ENCODE data around the gene ZNF532. TPM values are rescaled to one million over a fixed set of nuclear protein-coding genes. Genes with fewer than 3 reads are reported as not detected.

ZNF532 gene
- total RNA-seq, 5 donors from 2014 or later (not counting 1 experiment from before 2014, with no cell fraction given) = 5.0 to 14.2 (median 7.8) TPM

GRCh38 chr18:58922995-58923394 is 58.3 kb downstream of the ZNF532 start:
- no peaks in the 10 kb centered on the region for H3K9me3 ChIP-seq
- Mint-ChIP-seq H3K4me3 (no peak overlapping the region), H3K4me1 (no peaks in the 10 kb centered on the region), H3K36me3 (peaks cover 3% of the 10 kb centered on the region), H3K27me3 (peaks cover 9 to 28% of the 10 kb centered on the region in 2 donors), H3K27ac (no peak overlapping the region), H3K9me3 (peaks cover 5 to 11% (median 10%) of the 10 kb centered on the region in 3 donors)
- no peak overlapping the region for H3K4me3 ChIP-seq (ENCODE audit: control insufficient read depth in 1 of 2, extremely low read depth in 1 of 2, low read length in 1 of 2)
- POLR2A ChIA-PET = no interaction called here
- ATAC-seq (replicated peaks in 1 of 4) (no peak), DNase-seq (no peak)
- H3K4me1 ChIP-seq (ENCODE audit: control insufficient read depth in 1 of 2, extremely low read depth in 1 of 2, insufficient read depth in 2 of 2, low read length in 2 of 2) = no peaks in the 10 kb centered on the region
- CTCF ChIA-PET = no interaction called here
- peaks cover 0 to 8% of the 10 kb centered on the region in 2 experiments for H3K27me3 ChIP-seq (replicated peaks in 1 of 2; ENCODE audit: control insufficient read depth in 2 of 2, extremely low read depth in 1 of 2, insufficient read depth in 2 of 2, low read length in 1 of 2)
- WGBS (ENCODE audit: insufficient coverage) = 81% methylated on average over 10 of the region's 10 CpGs
- H3K36me3 ChIP-seq (ENCODE audit: control insufficient read depth in 2 of 2, extremely low read depth in 1 of 2, insufficient read depth in 1 of 2, low read length in 1 of 2) = no peaks in the 10 kb centered on the region
- H3K27ac ChIP-seq (ENCODE audit: low read length) = no peak overlapping the region

DNA sequence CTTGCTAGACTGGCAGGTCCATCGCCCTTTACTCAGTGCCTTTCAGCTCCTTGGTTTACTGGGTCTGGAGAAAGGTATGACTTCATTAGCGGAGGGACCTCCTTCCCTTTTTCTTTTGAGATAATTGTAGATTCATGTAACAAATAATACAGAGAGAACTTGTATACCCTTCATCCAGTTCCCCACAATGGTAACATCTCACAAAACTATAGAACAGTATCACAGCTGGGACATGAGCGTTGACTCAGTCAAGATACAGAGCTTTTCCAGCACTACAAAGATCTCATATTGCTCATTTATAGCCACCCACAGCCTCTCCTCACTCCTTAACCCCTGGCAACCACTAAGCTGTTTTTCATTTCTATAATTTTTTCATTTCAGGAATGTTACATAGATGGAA is 59.8 kb downstream of the ZNF532 start:
- no peak overlapping the region for H3K4me3 Mint-ChIP-seq
- ChIA-PET POLR2A (no interaction called here), CTCF (interaction anchor here in 1 of 2 donors (0.5 to 0.7 kb wide), 2 partner anchors 143 to 476 kb away, joined by 3 read pairs; no protein-coding TSS in a partner anchor)
- Histone ChIP-seq H3K4me3 (ENCODE audit: control insufficient read depth in 1 of 2, extremely low read depth in 1 of 2, low read length in 1 of 2) (no peak overlapping the region), H3K36me3 (ENCODE audit: control insufficient read depth in 2 of 2, extremely low read depth in 1 of 2, insufficient read depth in 1 of 2, low read length in 1 of 2) (no peaks in the 10 kb centered on the region), H3K9me3 (no peaks in the 10 kb centered on the region), H3K27ac (ENCODE audit: low read length) (no peak overlapping the region), H3K4me1 (ENCODE audit: control insufficient read depth in 1 of 2, extremely low read depth in 1 of 2, insufficient read depth in 2 of 2, low read length in 2 of 2) (no peaks in the 10 kb centered on the region), H3K27me3 (replicated peaks in 1 of 2; ENCODE audit: control insufficient read depth in 2 of 2, extremely low read depth in 1 of 2, insufficient read depth in 2 of 2, low read length in 1 of 2) (peaks cover 0 to 8% of the 10 kb centered on the region in 2 experiments)
- peaks cover 5 to 11% (median 10%) of the 10 kb centered on the region in 3 donors for H3K9me3 Mint-ChIP-seq
- WGBS (ENCODE audit: insufficient coverage) = no CpG with 5 or more reads among the region's 3 CpGs
- no peak overlapping the region for H3K27ac Mint-ChIP-seq
- no peaks in the 10 kb centered on the region for H3K4me1 Mint-ChIP-seq
- peaks cover 3% of the 10 kb centered on the region for H3K36me3 Mint-ChIP-seq
- DNase-seq = no peak
- no peak for ATAC-seq (replicated peaks in 1 of 4)
- H3K27me3 Mint-ChIP-seq = peaks cover 18 to 31% of the 10 kb centered on the region in 2 donors

- DNase-seq = no peak
- Mint-ChIP-seq H3K9me3 (peaks cover 5 to 11% (median 10%) of the 10 kb centered on the region in 3 donors), H3K4me3 (no peak overlapping the region), H3K27me3 (peaks cover 21 to 37% of the 10 kb centered on the region in 2 donors), H3K4me1 (no peaks in the 10 kb centered on the region), H3K36me3 (peaks cover 3% of the 10 kb centered on the region), H3K27ac (no peak overlapping the region)
- ChIA-PET CTCF (no interaction called here), POLR2A (no interaction called here)
- Histone ChIP-seq H3K4me3 (ENCODE audit: control insufficient read depth in 1 of 2, extremely low read depth in 1 of 2, low read length in 1 of 2) (no peak overlapping the region), H3K27ac (ENCODE audit: low read length) (no peak overlapping the region), H3K4me1 (ENCODE audit: control insufficient read depth in 1 of 2, extremely low read depth in 1 of 2, insufficient read depth in 2 of 2, low read length in 2 of 2) (no peaks in the 10 kb centered on the region), H3K9me3 (no peaks in the 10 kb centered on the region), H3K36me3 (ENCODE audit: control insufficient read depth in 2 of 2, extremely low read depth in 1 of 2, insufficient read depth in 1 of 2, low read length in 1 of 2) (no peaks in the 10 kb centered on the region), H3K27me3 (replicated peaks in 1 of 2; ENCODE audit: control insufficient read depth in 2 of 2, extremely low read depth in 1 of 2, insufficient read depth in 2 of 2, low read length in 1 of 2) (peaks cover 0 to 11% of the 10 kb centered on the region in 2 experiments)
- ATAC-seq (replicated peaks in 1 of 4) = no peak
- 80% methylated on average over 1 of the region's 5 CpGs for WGBS (ENCODE audit: insufficient coverage)
Observed at GRCh38 chr18:58927659-58928058, 63.0 kb downstream of the ZNF532 start.

DNA sequence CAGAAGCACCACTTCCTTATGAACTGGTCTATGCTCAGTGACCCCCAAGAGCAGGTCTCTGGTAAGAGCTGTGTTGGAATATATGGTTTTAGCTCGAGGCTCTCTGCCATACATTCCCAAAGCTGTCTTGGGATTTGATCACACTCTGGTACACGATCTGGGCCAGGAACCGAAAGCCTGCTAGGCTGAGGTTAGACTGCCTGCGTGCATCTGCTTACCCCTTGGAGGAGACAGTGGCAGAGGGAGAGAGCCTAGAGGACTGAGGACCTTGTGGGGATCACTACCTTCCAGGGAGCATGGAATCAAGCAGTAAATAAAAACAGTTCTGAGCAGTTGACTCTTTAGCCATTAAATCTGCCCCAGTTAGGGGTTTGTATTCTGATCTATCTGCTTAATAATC is 63.7 kb downstream of the ZNF532 start:
- peaks cover 19 to 31% of the 10 kb centered on the region in 2 donors for H3K27me3 Mint-ChIP-seq

DNA sequence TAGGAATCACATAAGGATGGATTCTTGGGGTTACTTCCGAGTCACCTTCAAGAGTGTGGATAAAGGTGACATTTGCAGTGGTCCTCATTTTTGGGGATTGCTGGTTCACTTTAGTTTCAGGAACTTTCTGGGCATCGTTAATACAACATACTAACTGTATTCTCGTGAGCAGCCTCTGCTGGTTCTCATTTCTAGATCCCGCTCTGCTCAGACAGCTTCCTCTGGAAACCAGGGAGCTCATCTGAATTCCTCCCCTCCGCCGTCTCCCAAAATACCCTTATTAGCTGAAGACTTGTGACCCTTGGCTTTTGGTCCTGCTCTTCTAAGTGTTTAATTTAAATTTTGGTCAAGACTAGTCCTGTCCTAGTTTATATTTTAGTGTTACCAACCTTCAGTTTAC is 64.5 kb downstream of the ZNF532 start:
- ChIA-PET POLR2A (no interaction called here), CTCF (no interaction called here)
- H3K4me1 ChIP-seq (ENCODE audit: control insufficient read depth in 1 of 2, extremely low read depth in 1 of 2, insufficient read depth in 2 of 2, low read length in 2 of 2) = no peaks in the 10 kb centered on the region
- DNase-seq (no peak), ATAC-seq (replicated peaks in 1 of 4) (no peak)
- peaks cover 3% of the 10 kb centered on the region for H3K36me3 Mint-ChIP-seq
- no peak overlapping the region for H3K27ac ChIP-seq (ENCODE audit: low read length)
- H3K9me3 ChIP-seq = no peaks in the 10 kb centered on the region
- peaks cover 19 to 32% of the 10 kb centered on the region in 2 donors for H3K27me3 Mint-ChIP-seq
- H3K27me3 ChIP-seq (replicated peaks in 1 of 2; ENCODE audit: control insufficient read depth in 2 of 2, extremely low read depth in 1 of 2, insufficient read depth in 2 of 2, low read length in 1 of 2) = peaks cover 0 to 4% of the 10 kb centered on the region in 2 experiments
- no peak overlapping the region for H3K4me3 ChIP-seq (ENCODE audit: control insufficient read depth in 1 of 2, extremely low read depth in 1 of 2, low read length in 1 of 2)
- WGBS (ENCODE audit: insufficient coverage) = 93% methylated on average over 2 of the region's 6 CpGs
- H3K36me3 ChIP-seq (ENCODE audit: control insufficient read depth in 2 of 2, extremely low read depth in 1 of 2, insufficient read depth in 1 of 2, low read length in 1 of 2) = no peaks in the 10 kb centered on the region
- no peak overlapping the region for H3K27ac Mint-ChIP-seq
- H3K4me3 Mint-ChIP-seq = no peak overlapping the region
- H3K4me1 Mint-ChIP-seq = no peaks in the 10 kb centered on the region
- peaks cover 5 to 11% (median 10%) of the 10 kb centered on the region in 3 donors for H3K9me3 Mint-ChIP-seq

More for the DNA sequence above, 63.7 kb downstream of the ZNF532 start:
- Mint-ChIP-seq H3K9me3 (peaks cover 5 to 11% (median 10%) of the 10 kb centered on the region in 3 donors), H3K4me3 (no peak overlapping the region), H3K36me3 (peaks cover 3% of the 10 kb centered on the region), H3K27ac (no peak overlapping the region), H3K4me1 (no peaks in the 10 kb centered on the region)
- ChIA-PET CTCF (no interaction called here), POLR2A (no interaction called here)
- H3K27me3 ChIP-seq (replicated peaks in 1 of 2; ENCODE audit: control insufficient read depth in 2 of 2, extremely low read depth in 1 of 2, insufficient read depth in 2 of 2, low read length in 1 of 2) = peaks cover 0 to 7% of the 10 kb centered on the region in 2 experiments
- no peaks in the 10 kb centered on the region for H3K36me3 ChIP-seq (ENCODE audit: control insufficient read depth in 2 of 2, extremely low read depth in 1 of 2, insufficient read depth in 1 of 2, low read length in 1 of 2)
- H3K9me3 ChIP-seq = no peaks in the 10 kb centered on the region
- no peaks in the 10 kb centered on the region for H3K4me1 ChIP-seq (ENCODE audit: control insufficient read depth in 1 of 2, extremely low read depth in 1 of 2, insufficient read depth in 2 of 2, low read length in 2 of 2)
- DNase-seq (no peak), ATAC-seq (replicated peaks in 1 of 4) (no peak)
- H3K4me3 ChIP-seq (ENCODE audit: control insufficient read depth in 1 of 2, extremely low read depth in 1 of 2, low read length in 1 of 2) = no peak overlapping the region
- H3K27ac ChIP-seq (ENCODE audit: low read length) = no peak overlapping the region
- 87% methylated on average over 3 of the region's 4 CpGs for WGBS (ENCODE audit: insufficient coverage)

DNA sequence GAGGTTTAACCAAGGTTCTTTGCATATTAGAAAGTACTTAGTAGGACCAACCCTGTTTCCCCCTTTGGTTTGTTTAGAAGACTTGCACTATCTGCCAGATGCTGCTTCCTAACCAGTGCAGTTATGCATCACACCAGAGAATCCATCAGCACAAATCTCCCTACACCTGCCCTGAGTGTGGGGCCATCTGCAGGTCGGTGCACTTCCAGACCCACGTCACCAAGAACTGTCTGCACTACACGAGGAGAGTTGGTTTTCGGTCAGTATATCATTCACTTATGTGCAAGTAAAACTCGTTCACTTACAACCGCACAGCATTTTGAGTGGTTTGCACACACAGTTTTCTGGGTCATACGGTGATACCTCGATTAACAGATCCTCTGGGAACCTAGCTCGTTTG is 69.7 kb downstream of the ZNF532 start:
- H3K9me3 Mint-ChIP-seq = no peaks in the 10 kb centered on the region

More for the DNA sequence above, 69.7 kb downstream of the ZNF532 start:
- H3K9me3 ChIP-seq = no peaks in the 10 kb centered on the region
- ATAC-seq (replicated peaks in 1 of 4) (no peak), DNase-seq (no peak)
- Mint-ChIP-seq H3K4me3 (no peak overlapping the region), H3K27me3 (peaks cover 14 to 41% of the 10 kb centered on the region in 2 donors), H3K36me3 (no peaks in the 10 kb centered on the region), H3K4me1 (peaks cover 0 to 1% (median 0%) of the 10 kb centered on the region in 3 donors), H3K27ac (no peak overlapping the region)
- peaks cover 0 to 3% of the 10 kb centered on the region in 2 experiments for H3K27me3 ChIP-seq (replicated peaks in 1 of 2; ENCODE audit: control insufficient read depth in 2 of 2, extremely low read depth in 1 of 2, insufficient read depth in 2 of 2, low read length in 1 of 2)
- WGBS (ENCODE audit: insufficient coverage) = 79% methylated on average over 9 of the region's 9 CpGs
- no peak overlapping the region for H3K4me3 ChIP-seq (ENCODE audit: control insufficient read depth in 1 of 2, extremely low read depth in 1 of 2, low read length in 1 of 2)
- ChIA-PET CTCF (no interaction called here), POLR2A (no interaction called here)
- no peak overlapping the region for H3K27ac ChIP-seq (ENCODE audit: low read length)
- H3K36me3 ChIP-seq (ENCODE audit: control insufficient read depth in 2 of 2, extremely low read depth in 1 of 2, insufficient read depth in 1 of 2, low read length in 1 of 2) = no peaks in the 10 kb centered on the region
- no peaks in the 10 kb centered on the region for H3K4me1 ChIP-seq (ENCODE audit: control insufficient read depth in 1 of 2, extremely low read depth in 1 of 2, insufficient read depth in 2 of 2, low read length in 2 of 2)
